Heart left ventricle (tissue), 16 donors: ENCODE results near the gene CDH19. TPM values are rescaled to one million over a fixed set of nuclear protein-coding genes. Genes with fewer than 3 reads are reported as not detected.

Source experiments
- ATAC-seq, 4 donors: fragments of 200-7000 bp; cut with Tn5 transposase; one replicate each; pipeline ENCODE4 v1.9.1; 2020 to 2022; ENCODE audit warnings: moderate library complexity in 4 of 4, mild to moderate bottlenecking in 3 of 4, moderate number of reproducible peaks in 1 of 4
- DNase-seq, 5 donors: peaks; one replicate each; pipeline ENCODE4 v3.0.0-alpha.2; 2020
- H3K27ac ChIP-seq, 12 donors: fragments of 200-600 bp; sonication (generic) in 4 of 12; one replicate each; pipeline versions ENCODE4 v1.5.0 to v1.8.0; 2016 to 2022; ENCODE audit warnings: mild to moderate bottlenecking in 2 of 12
- H3K27me3 ChIP-seq, 9 donors: fragments of 200-600 bp; sonication (generic) in 2 of 9; one replicate each; pipeline versions ENCODE4 v1.5.1 to v1.8.0; 2016 to 2022; ENCODE audit warnings: mild to moderate bottlenecking in 3 of 9
- H3K36me3 ChIP-seq, 9 donors: fragments of 200-600 bp; sonication (generic) in 2 of 9; one replicate each; pipeline versions ENCODE4 v1.5.0 to v1.8.0; 2018 to 2022; ENCODE audit warnings: mild to moderate bottlenecking in 2 of 9
- H3K4me1 ChIP-seq, 12 donors: fragments of 200-600 bp; sonication (generic) in 4 of 12; one replicate each; pipeline versions ENCODE4 v1.5.0 to v1.8.0; 2016 to 2022; ENCODE audit warnings: mild to moderate bottlenecking in 3 of 12
- H3K4me3 ChIP-seq, 12 donors: fragments of 200-600 bp; sonication (generic) in 4 of 12; one replicate each; pipeline versions ENCODE4 v1.5.0 to v1.8.0; 2017 to 2022; ENCODE audit warnings: mild to moderate bottlenecking in 9 of 12, moderate library complexity in 4 of 12
- H3K9me3 ChIP-seq, 12 donors: fragments of 200-600 bp; sonication (generic) in 4 of 12; one replicate each; pipeline versions ENCODE4 v1.5.0 to v1.8.0; 2016 to 2022; ENCODE audit warnings: mild to moderate bottlenecking in 1 of 12
- POLR2A ChIP-seq, 2 donors: fragments of 450-650 bp; IDR thresholded peaks; one replicate each; pipeline ENCODE4 v1.6.1; 2017; ENCODE audit warnings: antibody characterized with exemption in 2 of 2, mild to moderate bottlenecking in 2 of 2, moderate library complexity in 2 of 2
- WGBS, 4 donors: extraction: QIAGEN DNeasy Blood & Tissue Kit in 2 of 4; methylation state at CpG; one replicate each; pipeline versions ENCODE4 v1.1.5 to v1.1.7; 2013 to 2018; 5-methylcytosine and 5-hydroxymethylcytosine counted together
- intact Hi-C, 10 donors: fragments of 100-400 bp; cut with DNase I; formaldehyde crosslinking; loops; one replicate each; pipeline versions ENCODE4 v1.11.1 to v1.14.2; 2022
- polyA plus RNA-seq, 2 donors: library from polyadenylated mRNA; stranded (reverse); fragments of 200-250 nt; gene quantifications; one replicate each; pipeline ENCODE4 v1.2.3, GENCODE V29; 2013
- total RNA-seq, 9 donors: library from RNA; depleted of rRNA in 2 of 9; stranded (reverse); fragments of >200 nt in 2 of 9; fragmentation: NEBNext Ultra II Directional in 3 of 9; extraction: Animal tissue kit (Norgen Biotek cat#: 25700) in 3 of 9; gene quantifications; one replicate each; pipeline versions ENCODE4 v1.1.0 to v1.2.4, GENCODE V29; 2016 to 2023
- TF ChIP-seq, protein P1 (sequence below), 12 donors: fragments of 200-600 bp; sonication (generic) in 4 of 12; IDR thresholded peaks; one replicate each; pipeline versions ENCODE4 v1.5.0 to v1.8.0; 2018 to 2022; ENCODE audit warnings: antibody characterized with exemption in 12 of 12, mild to moderate bottlenecking in 5 of 12
- donor health status: ischemic (EF 13 %, LVEDD 7.1; RV severe dilation, severe dysfunction).
- donor health status: healthy with polysubstance abuse.
- donor health status: DM: no; HTN: yes; CAD: no.
- donor health status: DM: no; HTN: no; CAD: no.
- donor health status: ischemic (EF 25% LVEDD 6.9; RV normal size, moderate dysfunction).
- donor health status: ischemic (EF 25% LVEDD 5.7; RV mildly dilated, moderate dysfunction).
- donor health status: healthy.
- donor health status: DM: yes; HTN: yes; CAD: no.
- donor health status: ischemic (EF 35%, LVEDD 5.7; RV mildly dilated, moderate dysfunction).
- donor health status: nonischemic (EF 11% LVEDD 7.7; RV severe dilation, severe dysfunction).
- donor health status: DM: yes; HTN: yes; CAD: no.
- donor health status: PGD.
- donor health status: ischemic (EF 29% LVEDD 5.4; RV normal size, mild dysfunction).
- donor health status: nonischemic (EF 23%, LVEDD 6.1; RV moderate dilation, normal function).

CDH19 gene
- total and polyA plus RNA-seq, 11 donors, result 7.8 to 51.7 (median 12.2) TPM

DNA sequence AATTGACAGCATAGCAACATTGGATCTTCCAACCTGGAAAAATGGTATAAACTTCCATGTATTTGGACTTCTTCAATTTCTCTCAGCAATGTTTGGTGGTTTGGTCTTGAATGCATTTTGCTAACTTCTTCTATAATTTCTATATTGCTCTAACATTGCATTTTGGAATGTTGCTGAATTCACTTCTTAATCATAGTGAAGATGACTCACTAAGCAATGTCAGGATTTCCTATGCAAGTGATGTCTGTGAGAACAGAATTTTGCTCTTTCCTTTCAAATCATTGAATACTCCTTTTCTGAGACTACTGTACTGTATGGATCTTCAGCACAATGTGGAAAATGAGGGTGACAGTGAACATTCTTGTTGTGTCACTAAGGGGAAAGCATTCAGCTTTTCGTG, 28.9 kb upstream of the CDH19 start:
- H3K9me3 ChIP-seq, result no peaks in the 10 kb centered on the region
- WGBS, 4 donors, result 76 to 91% (median 79%) methylated on average over 1 of the region's 1 CpG
- no peak overlapping the region for H3K27ac ChIP-seq
- H3K27me3 ChIP-seq, result no peaks in the 10 kb centered on the region
- DNase-seq (no peak), ATAC-seq (no peak)
- no peak for TF ChIP-seq POLR2A (IDR thresholded peaks at IDR 0.05)
- TF ChIP-seq, protein P1, sequence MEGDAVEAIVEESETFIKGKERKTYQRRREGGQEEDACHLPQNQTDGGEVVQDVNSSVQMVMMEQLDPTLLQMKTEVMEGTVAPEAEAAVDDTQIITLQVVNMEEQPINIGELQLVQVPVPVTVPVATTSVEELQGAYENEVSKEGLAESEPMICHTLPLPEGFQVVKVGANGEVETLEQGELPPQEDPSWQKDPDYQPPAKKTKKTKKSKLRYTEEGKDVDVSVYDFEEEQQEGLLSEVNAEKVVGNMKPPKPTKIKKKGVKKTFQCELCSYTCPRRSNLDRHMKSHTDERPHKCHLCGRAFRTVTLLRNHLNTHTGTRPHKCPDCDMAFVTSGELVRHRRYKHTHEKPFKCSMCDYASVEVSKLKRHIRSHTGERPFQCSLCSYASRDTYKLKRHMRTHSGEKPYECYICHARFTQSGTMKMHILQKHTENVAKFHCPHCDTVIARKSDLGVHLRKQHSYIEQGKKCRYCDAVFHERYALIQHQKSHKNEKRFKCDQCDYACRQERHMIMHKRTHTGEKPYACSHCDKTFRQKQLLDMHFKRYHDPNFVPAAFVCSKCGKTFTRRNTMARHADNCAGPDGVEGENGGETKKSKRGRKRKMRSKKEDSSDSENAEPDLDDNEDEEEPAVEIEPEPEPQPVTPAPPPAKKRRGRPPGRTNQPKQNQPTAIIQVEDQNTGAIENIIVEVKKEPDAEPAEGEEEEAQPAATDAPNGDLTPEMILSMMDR (IDR thresholded peaks at IDR 0.05), result no peak
- peaks cover 0 to 5% (median 0%) of the 10 kb centered on the region in 12 donors for H3K4me1 ChIP-seq
- intact Hi-C loops, result no loop called here
- no peaks in the 10 kb centered on the region for H3K36me3 ChIP-seq
- H3K4me3 ChIP-seq, result no peak overlapping the region

DNA sequence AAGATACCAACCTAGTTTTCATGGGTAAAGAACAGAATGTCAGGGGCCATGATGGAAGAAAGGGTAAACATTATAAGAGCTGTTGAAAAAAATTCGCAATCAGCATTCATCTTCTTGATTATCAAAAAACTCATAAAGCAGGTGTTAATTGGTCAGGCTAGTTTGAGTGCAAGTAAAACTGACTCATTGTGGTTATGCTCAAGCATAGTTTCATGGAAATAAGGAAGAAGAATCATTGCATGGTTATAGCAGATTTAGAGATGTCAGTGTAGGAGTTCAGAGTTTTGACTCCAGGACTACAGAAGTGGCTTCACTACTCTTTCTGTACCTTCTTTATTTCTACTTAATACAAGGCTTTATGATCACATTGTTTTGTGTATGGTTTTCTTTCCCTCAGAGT, 26.9 kb upstream of the CDH19 start:
- H3K4me1 ChIP-seq, result peaks cover 0 to 5% (median 0%) of the 10 kb centered on the region in 12 donors
- TF ChIP-seq, protein P1 (IDR thresholded peaks at IDR 0.05), result no peak
- no peak for TF ChIP-seq POLR2A (IDR thresholded peaks at IDR 0.05)
- 81 to 86% (median 83%) methylated on average over 1 of the region's 1 CpG for WGBS, 4 donors
- H3K27ac ChIP-seq, result no peak overlapping the region
- no peaks in the 10 kb centered on the region for H3K9me3 ChIP-seq
- ATAC-seq (no peak), DNase-seq (no peak)
- no peak overlapping the region for H3K4me3 ChIP-seq
- intact Hi-C loops, result no loop called here
- no peaks in the 10 kb centered on the region for H3K27me3 ChIP-seq
- H3K36me3 ChIP-seq, result no peaks in the 10 kb centered on the region

DNA sequence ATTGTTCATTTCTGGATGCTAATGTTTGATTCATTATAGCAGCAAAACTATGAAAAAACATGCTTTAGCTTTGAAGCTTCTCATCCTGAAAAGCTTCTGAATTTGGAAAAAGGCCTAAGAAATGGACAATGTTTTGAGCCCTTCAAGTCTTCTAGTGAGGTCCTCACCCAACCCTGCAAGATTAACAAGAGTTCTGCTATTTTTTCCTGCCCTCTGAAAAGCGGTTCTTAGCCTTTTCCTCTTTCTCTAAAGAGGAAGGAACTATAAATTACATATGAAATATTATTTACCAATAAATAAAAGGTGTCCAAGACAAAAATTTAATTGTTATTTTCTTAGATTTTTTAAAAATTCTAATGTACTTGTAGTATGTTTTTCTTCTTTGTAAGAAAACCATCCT, 19.9 kb upstream of the CDH19 start:
- WGBS, 4 donors, result 52 to 71% (median 63%) methylated on average over 1 of the region's 1 CpG
- H3K27me3 ChIP-seq, result no peaks in the 10 kb centered on the region

DNA sequence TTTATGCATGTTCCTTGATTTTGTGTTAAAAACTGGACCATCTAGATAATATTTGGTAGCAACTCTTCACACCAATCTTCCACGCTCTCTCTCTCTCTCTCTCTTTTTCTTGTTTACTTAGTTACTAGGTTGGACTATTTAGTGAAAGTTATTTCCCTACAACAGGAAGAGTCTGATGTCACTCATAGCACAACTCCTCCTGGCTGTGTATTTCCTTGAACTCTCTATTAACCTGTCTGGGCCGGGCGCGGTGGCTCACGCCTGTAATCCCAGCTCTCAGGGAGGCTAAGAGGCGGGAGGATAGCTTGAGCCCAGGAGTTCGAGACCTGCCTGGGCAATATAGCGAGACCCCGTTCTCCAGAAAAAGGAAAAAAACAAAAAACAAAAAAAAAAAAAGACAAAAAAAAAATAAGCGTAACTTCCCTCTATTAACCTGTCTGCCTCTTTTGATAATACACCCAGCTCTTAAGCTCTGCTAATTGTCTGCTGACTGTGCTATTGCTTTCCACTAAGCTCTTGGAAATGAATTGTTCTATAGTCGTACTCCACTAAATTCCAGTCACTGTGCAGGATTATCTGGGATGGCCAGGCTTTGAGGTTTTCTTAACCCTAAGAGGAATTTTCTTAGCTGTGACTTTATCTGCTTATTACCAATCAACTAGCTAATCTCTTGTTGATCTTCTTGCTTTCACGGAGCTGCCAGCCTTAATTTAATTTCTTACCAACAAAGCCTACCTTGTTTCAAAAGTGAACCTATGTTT, 18.1 kb upstream of the CDH19 start:
- 84 to 91% (median 89%) methylated on average over 12 of the region's 12 CpGs for WGBS, 4 donors
- intact Hi-C loops, result loop anchor here in 1 of 10 donors (2.0 kb wide), 1 partner anchor 17 kb away; no protein-coding TSS in a partner anchor

More for the DNA sequence above, 19.9 kb upstream of the CDH19 start:
- no peak for DNase-seq
- intact Hi-C loops, result loop anchor here in 1 of 10 donors (2.0 kb wide), 1 partner anchor 15 kb away; no protein-coding TSS in a partner anchor
- Histone ChIP-seq H3K36me3 (no peaks in the 10 kb centered on the region), H3K27ac (no peak overlapping the region), H3K9me3 (peaks cover 0 to 16% (median 0%) of the 10 kb centered on the region in 12 donors), H3K4me1 (no peaks in the 10 kb centered on the region), H3K4me3 (no peak overlapping the region)
- no peak for ATAC-seq
- TF ChIP-seq, protein P1 (IDR thresholded peaks at IDR 0.05), result no peak
- TF ChIP-seq POLR2A (IDR thresholded peaks at IDR 0.05), result no peak

More for the DNA sequence above, 18.1 kb upstream of the CDH19 start:
- no peak for DNase-seq
- Histone ChIP-seq H3K27me3 (no peaks in the 10 kb centered on the region), H3K27ac (no peak overlapping the region), H3K9me3 (peaks cover 0 to 16% (median 0%) of the 10 kb centered on the region in 12 donors), H3K36me3 (no peaks in the 10 kb centered on the region), H3K4me1 (no peaks in the 10 kb centered on the region), H3K4me3 (no peak overlapping the region)
- TF ChIP-seq, protein P1 (IDR thresholded peaks at IDR 0.05), result no peak
- TF ChIP-seq POLR2A (IDR thresholded peaks at IDR 0.05), result no peak
- ATAC-seq, result no peak
